H54 (cell line): ENCODE data around the gene CHAF1A.
A peak's percentile ranks its signal among the peaks of the same experiment; 100 is the strongest.

Experiments used
- DNase-seq: peaks from one replicate; pipeline ENCODE4 v3.0.0; 2011; ENCODE audit warnings: low spot score, mixed read lengths; ENCODE audit not compliant: insufficient read length
- FAIRE-seq: peaks from 3 replicates; lab custom pipeline; 2011; peaks lifted over from hg19 to GRCh38; lab: Jason Lieb, UNC
- POLR2A ChIP-seq: IDR thresholded peaks from 2 replicates; pipeline ENCODE4 v1.6.1; 2011; ENCODE audit warnings: low read depth, mild to moderate bottlenecking, low read length

The CHAF1A gene

GRCh38 chr19:4472174-4472974, 69.9 kb downstream of the CHAF1A start, which contains the start of gene HDGFL2:
TSS of gene HDGFL2 (plus strand) at chr19:4472297. CDS start at chr19:4472351, 54 bp downstream.
- FAIRE-seq = no peak
- DNase-seq = no peak
- no peak for TF ChIP-seq POLR2A

GRCh38 chr19:4473011-4473762, 70.7 kb downstream of the CHAF1A start:
- FAIRE-seq (no peak), DNase-seq (no peak)
- no peak for TF ChIP-seq POLR2A

- no peak for DNase-seq
- TF ChIP-seq POLR2A = no peak
These were observed 71.5 kb downstream of the CHAF1A start for GRCh38 chr19:4473763-4474513.

GRCh38 chr19:4474514-4475022, 72.1 kb downstream of the CHAF1A start:
- FAIRE-seq = no peak

More at GRCh38 chr19:4473763-4474513, 71.5 kb downstream of the CHAF1A start:
- FAIRE-seq = no peak

GRCh38 chr19:4477034-4477801, 74.8 kb downstream of the CHAF1A start:
- no peak for FAIRE-seq
- DNase-seq = no peak
- no peak for TF ChIP-seq POLR2A

More at GRCh38 chr19:4474514-4475022, 72.1 kb downstream of the CHAF1A start:
- peak; percentile 49 for DNase-seq
- no peak for TF ChIP-seq POLR2A

- no peak for TF ChIP-seq POLR2A
- FAIRE-seq (no peak), DNase-seq (no peak)
These were observed 80.4 kb downstream of the CHAF1A start for GRCh38 chr19:4482721-4483364.

GRCh38 chr19:4483385-4483784, 80.9 kb downstream of the CHAF1A start:
- FAIRE-seq (no peak), DNase-seq (no peak)
- no peak for TF ChIP-seq POLR2A

GRCh38 chr19:4487572-4487971, 85.1 kb downstream of the CHAF1A start:
- FAIRE-seq (no peak), DNase-seq (no peak)
- no peak for TF ChIP-seq POLR2A

GRCh38 chr19:4488496-4488895, 86.1 kb downstream of the CHAF1A start:
- DNase-seq (no peak), FAIRE-seq (no peak)
- TF ChIP-seq POLR2A = no peak

GRCh38 chr19:4491446-4491845, 89.0 kb downstream of the CHAF1A start:
- DNase-seq = no peak
- no peak for FAIRE-seq
- no peak for TF ChIP-seq POLR2A

GRCh38 chr19:4492337-4493103, 90.1 kb downstream of the CHAF1A start:
- FAIRE-seq (no peak), DNase-seq (no peak)
- TF ChIP-seq POLR2A = no peak
